ENCODE results near the gene MYO5C.
"Not testable (repeated sequence)": the region's sequence is repeated elsewhere in the genome, so short reads cannot be mapped to it uniquely, and the experiment has no call there.

MYO5C gene

GRCh38 chr15:52172869-52173268, 122.7 kb downstream of the MYO5C start:
- no peak for DNase-seq (ENCODE audit: low read depth in 2 of 2)

GRCh38 chr15:52171807-52172206, 123.8 kb downstream of the MYO5C start:
- no peak for DNase-seq (ENCODE audit: low read depth in 2 of 2)

GRCh38 chr15:52171386-52171785, 124.2 kb downstream of the MYO5C start:
- DNase-seq (ENCODE audit: low read depth in 2 of 2): no peak

GRCh38 chr15:52170199-52170598, 125.4 kb downstream of the MYO5C start:
- DNase-seq (ENCODE audit: low read depth in 2 of 2): not testable (repeated sequence)

GRCh38 chr15:52165494-52166131, 130.0 kb downstream of the MYO5C start:
- not testable (repeated sequence) for DNase-seq (ENCODE audit: low read depth in 2 of 2)

- DNase-seq (ENCODE audit: low read depth in 2 of 2): no peak
Observed at GRCh38 chr15:52164631-52165265, 130.9 kb downstream of the MYO5C start.

GRCh38 chr15:52163321-52164190, 132.0 kb downstream of the MYO5C start:
- DNase-seq (ENCODE audit: low read depth in 2 of 2): no peak

GRCh38 chr15:52162876-52163275, 132.7 kb downstream of the MYO5C start:
- DNase-seq (ENCODE audit: low read depth in 2 of 2): no peak

- no peak for DNase-seq (ENCODE audit: low read depth in 2 of 2)
Observed at GRCh38 chr15:52162260-52162659, 133.3 kb downstream of the MYO5C start.

GRCh38 chr15:52161406-52161966, 134.1 kb downstream of the MYO5C start:
- DNase-seq (ENCODE audit: low read depth in 2 of 2): no peak

GRCh38 chr15:52159645-52160044, 136.0 kb downstream of the MYO5C start:
- no peak for DNase-seq (ENCODE audit: low read depth in 2 of 2)

GRCh38 chr15:52158084-52158765, 137.4 kb downstream of the MYO5C start:
- no peak for DNase-seq (ENCODE audit: low read depth in 2 of 2)

GRCh38 chr15:52155878-52156277, 139.7 kb downstream of the MYO5C start:
- no peak for DNase-seq (ENCODE audit: low read depth in 2 of 2)

GRCh38 chr15:52154896-52155865, 140.4 kb downstream of the MYO5C start:
- DNase-seq (ENCODE audit: low read depth in 2 of 2): no peak

GRCh38 chr15:52153900-52154895, 141.4 kb downstream of the MYO5C start:
- DNase-seq (ENCODE audit: low read depth in 2 of 2): no peak

- DNase-seq (ENCODE audit: low read depth in 2 of 2): no peak
Observed at GRCh38 chr15:52151353-52151752, 144.3 kb downstream of the MYO5C start.

GRCh38 chr15:52150871-52151270, 144.7 kb downstream of the MYO5C start:
- no peak for DNase-seq (ENCODE audit: low read depth in 2 of 2)

- DNase-seq (ENCODE audit: low read depth in 2 of 2): no peak
Observed at GRCh38 chr15:52150043-52150825, 145.4 kb downstream of the MYO5C start.

- no peak for DNase-seq (ENCODE audit: low read depth in 2 of 2)
Observed at GRCh38 chr15:52148403-52148802, 147.2 kb downstream of the MYO5C start.

Measured in activated CD4-positive, alpha-beta T cell treated with anti-CD3 and anti-CD28 coated beads for 24 hours (primary cell).